ENCODE measurements around the gene NNT.
"Not testable (repeated sequence)": the region's sequence is repeated elsewhere in the genome, so short reads cannot be mapped to it uniquely, and the experiment has no call there.

Gene NNT

DNA sequence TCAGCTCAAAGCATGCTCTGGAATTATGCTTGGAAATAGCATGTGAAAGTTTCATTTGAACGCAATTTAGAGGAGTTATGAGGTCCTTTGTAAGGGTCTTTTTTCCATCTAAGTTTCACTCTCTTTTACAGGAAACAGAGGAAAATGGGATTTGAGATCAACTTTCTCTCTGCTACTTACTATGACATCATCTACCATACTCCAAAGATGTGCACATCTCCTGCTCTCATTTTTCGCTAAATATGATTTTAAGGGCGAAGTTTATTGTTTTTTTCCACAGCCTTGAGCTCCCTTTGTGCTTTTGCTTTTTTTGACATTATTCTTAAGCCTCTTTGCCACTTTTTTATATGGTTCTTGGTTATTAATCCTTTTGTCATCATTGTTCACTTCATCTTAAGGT is 125.6 kb downstream of the NNT start:
- no peak for DNase-seq

DNA sequence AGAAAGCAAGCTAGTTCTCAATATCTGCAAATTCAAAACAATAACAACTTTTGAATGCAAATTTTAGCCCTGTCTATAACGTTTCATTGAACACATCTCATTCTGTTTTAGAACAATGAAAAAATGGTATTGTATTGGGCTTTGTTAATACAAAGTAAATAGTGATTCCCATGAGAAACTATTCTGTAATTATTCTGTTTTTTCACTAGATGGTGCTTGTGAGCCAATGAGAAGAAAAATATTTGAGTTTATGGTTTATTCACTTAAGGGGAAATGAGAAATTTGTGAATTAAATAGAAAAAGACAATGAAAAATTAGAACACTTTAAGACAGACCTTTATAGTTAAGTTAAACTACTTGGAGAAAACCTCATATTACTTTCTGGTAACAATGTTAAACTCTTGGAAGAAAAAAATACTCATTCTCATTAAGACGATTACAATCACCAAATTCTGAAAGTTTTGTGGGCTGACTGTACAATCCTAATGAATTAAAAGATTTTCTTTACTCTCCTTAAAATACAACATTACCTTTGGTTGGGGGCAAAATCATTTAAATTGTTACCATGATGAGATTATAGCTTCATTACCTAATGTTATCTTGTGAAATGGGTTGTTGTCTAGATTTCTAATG is 127.0 kb downstream of the NNT start:
- peak; percentile 30 for DNase-seq

GRCh38 chr5:43730832-43731342 is 127.9 kb downstream of the NNT start:
- DNase-seq, result no peak

DNA sequence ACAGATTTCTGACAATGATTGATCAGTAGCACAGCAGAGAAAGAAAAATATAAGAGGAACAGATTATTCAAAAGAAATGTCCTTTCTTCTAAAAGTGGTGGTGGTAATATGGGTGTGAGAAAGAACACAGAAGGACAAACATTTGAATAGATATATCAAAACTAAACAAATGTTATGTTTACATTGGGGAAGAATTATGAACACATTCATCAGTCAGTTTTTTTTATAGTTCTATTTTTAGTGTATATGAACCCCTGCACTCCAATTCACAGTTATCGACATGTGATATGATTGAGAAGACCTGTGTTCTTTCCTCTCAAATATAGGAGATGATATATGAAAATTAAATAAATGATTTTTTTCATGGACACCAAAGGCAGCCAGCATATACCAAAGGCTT is 128.6 kb downstream of the NNT start:
- no peak for DNase-seq

GRCh38 chr5:43745923-43746548 is 143.1 kb downstream of the NNT start:
- not testable (repeated sequence) for DNase-seq

GRCh38 chr5:43750809-43751208 is 147.8 kb downstream of the NNT start:
- no peak for DNase-seq

DNA sequence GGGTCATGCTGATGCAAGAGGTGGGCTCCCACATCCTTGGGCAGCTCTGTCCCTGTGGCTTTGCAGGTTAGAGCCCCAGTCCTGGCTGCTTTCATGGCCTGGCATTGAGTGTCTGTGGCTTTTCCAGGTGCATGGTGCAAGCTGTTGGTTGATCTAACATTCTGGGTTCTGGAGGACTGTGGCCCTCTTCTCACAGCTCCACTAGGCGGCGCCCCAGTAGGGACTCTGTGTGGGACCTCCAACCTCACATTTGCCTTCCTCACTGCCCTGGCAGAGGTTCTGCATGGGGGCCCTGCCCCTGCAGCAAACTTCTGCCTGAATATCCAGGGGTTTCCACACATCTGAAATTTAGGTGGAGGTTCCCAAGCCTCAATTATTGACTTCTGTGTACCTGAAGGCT is 150.1 kb downstream of the NNT start:
- DNase-seq, result no peak

Data from NCI-H2171 treated with DMSO at 0.1 percent for 48 hours (cell line).